SK-N-MC (cell line): ENCODE results near the gene MYO18B.
"Not testable (repeated sequence)": the region's sequence is repeated elsewhere in the genome, so short reads cannot be mapped to it uniquely, and the experiment has no call there.

Experiments
- EZH2 ChIP-seq: fragments of 200-600 bp; sonication (generic); IDR thresholded peaks from one replicate; pipeline ENCODE4 v1.6.1; 2017; ENCODE audit warnings: antibody characterized with exemption
- POLR2AphosphoS5 ChIP-seq: IDR thresholded peaks from 2 replicates; pipeline ENCODE4 v1.6.1; 2012; ENCODE audit warnings: mild to moderate bottlenecking, low read depth, low read length, borderline replicate concordance

DNA sequence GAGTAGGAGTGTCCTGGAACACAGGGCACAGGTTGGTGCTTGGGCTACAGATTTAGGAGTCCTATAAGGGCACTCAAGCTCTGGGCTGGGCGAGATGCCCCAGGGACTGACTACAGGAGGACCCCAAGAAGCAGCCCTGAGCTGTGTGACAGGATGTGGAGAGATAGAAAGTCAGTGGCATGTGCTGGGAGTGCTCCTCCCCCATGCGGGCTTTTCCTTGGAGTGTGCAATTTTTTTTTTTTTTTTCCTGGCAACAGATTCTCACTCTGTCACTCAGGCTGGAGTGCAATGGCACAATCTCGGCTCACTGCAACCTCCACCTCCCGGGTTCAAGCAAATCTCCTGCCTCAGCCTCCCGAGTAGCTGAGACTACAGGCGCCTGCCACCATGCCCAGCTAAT lies 33.6 kb upstream of the MYO18B start:
- TF ChIP-seq POLR2AphosphoS5, EZH2: not testable (repeated sequence)
